ENCODE data around the gene APMAP. TPM values are rescaled to one million over a fixed set of nuclear protein-coding genes. Genes with fewer than 3 reads are reported as not detected.

The APMAP gene
- total RNA-seq, 3 donors from 2014 or later (not counting 1 experiment from before 2014, with no cell fraction given) = 205 to 212 (median 207) TPM

DNA sequence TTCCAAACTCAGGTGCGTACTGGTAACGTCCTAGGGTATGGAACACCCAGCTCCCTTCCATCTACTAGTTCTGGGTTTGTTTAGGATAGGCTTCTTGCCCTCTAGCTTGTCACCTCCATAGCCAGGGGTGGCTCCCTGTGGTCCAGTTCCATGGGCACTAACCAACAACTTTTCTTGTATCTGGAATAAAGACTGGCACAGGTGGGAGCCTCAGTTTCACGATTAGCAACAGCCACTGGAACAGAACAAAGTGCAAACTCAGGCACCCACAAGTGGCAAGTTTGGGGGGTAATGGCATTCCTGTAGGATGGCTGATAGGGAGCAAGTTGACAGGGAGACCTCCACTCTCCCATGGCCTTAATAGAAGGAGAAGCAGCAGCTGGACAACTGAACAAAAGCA lies 5.6 kb upstream of the APMAP start:
- H3K27me3 Mint-ChIP-seq (ENCODE audit: low read depth in 2 of 2) = no peaks in the 10 kb centered on the region
- Histone ChIP-seq H3K27ac (ENCODE audit: low read length) (no peak overlapping the region), H3K4me3 (ENCODE audit: low read length) (no peak overlapping the region), H3K4me1 (ENCODE audit: control insufficient read depth, insufficient read depth, low read length) (peaks cover 8% of the 10 kb centered on the region), H3K36me3 (ENCODE audit: control insufficient read depth, insufficient read depth, low read length) (no peaks in the 10 kb centered on the region), H3K9me3 (ENCODE audit: control insufficient read depth, insufficient read depth, low read length) (no peaks in the 10 kb centered on the region), H3K27me3 (ENCODE audit: control insufficient read depth, insufficient read depth, low read length) (no peaks in the 10 kb centered on the region)
- no peak overlapping the region for H3K4me3 Mint-ChIP-seq
- 95% methylated on average over 2 of the region's 3 CpGs for WGBS (ENCODE audit: insufficient coverage)
- H3K36me3 Mint-ChIP-seq = no peaks in the 10 kb centered on the region
- H3K9me3 Mint-ChIP-seq = no peaks in the 10 kb centered on the region
- no peak for ATAC-seq
- peaks cover 13 to 19% of the 10 kb centered on the region in 2 donors for H3K4me1 Mint-ChIP-seq
- intact Hi-C loops (cut with micrococcal nuclease) = no loop called here
- H3K27ac Mint-ChIP-seq = no peak overlapping the region
- DNase-seq = peak in 1 of 2 donors; percentile 9
- TF ChIP-seq, protein P1, sequence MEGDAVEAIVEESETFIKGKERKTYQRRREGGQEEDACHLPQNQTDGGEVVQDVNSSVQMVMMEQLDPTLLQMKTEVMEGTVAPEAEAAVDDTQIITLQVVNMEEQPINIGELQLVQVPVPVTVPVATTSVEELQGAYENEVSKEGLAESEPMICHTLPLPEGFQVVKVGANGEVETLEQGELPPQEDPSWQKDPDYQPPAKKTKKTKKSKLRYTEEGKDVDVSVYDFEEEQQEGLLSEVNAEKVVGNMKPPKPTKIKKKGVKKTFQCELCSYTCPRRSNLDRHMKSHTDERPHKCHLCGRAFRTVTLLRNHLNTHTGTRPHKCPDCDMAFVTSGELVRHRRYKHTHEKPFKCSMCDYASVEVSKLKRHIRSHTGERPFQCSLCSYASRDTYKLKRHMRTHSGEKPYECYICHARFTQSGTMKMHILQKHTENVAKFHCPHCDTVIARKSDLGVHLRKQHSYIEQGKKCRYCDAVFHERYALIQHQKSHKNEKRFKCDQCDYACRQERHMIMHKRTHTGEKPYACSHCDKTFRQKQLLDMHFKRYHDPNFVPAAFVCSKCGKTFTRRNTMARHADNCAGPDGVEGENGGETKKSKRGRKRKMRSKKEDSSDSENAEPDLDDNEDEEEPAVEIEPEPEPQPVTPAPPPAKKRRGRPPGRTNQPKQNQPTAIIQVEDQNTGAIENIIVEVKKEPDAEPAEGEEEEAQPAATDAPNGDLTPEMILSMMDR (IDR thresholded peaks at IDR 0.05) = no peak

DNA sequence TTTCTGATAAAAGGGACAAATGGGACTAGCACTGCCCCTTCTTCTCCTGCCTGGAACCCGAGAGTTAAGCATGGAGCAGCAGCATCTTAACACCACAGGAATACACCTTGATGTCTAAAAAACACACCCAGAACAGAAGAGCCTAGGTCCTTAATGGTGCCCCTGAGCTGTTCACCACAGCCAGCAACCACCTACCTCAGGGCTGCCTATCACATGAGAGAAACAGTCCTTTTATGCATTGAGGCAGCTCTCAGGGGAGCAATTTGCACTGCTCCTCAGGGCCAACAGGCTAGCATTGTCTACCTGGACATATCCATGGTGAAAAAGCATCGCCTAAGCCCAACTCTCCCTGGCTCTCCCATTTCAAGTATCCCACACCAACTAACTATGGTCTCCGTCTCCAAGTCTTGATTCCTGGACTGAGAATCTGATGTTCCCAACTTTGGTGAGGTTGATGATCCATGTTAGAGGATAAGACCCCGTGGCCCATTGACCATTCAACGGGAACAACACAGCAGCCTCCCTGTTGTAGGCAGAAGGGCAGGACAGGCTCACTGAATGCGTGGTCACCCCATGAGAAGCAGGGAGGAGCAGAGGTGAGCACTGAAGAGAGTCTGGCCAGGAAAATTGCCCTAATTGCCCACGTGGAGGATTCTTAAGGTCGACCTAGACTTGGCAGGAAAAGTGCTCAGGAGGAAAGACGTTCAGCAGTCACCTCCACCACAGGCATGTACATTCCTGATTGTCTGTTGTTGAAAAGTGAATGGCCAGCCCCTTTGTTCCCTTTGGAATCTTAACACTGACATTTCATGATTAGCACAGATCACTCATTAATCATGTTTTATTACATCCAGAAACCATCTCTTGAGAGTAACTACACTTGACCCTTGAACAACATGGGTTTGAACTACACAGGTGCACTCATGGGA lies 4.2 kb upstream of the APMAP start:
- no peak overlapping the region for H3K27ac Mint-ChIP-seq
- DNase-seq = no peak
- peaks cover 16 to 26% of the 10 kb centered on the region in 2 donors for H3K4me1 Mint-ChIP-seq
- H3K4me3 Mint-ChIP-seq = no peak overlapping the region
- peaks cover 12% of the 10 kb centered on the region for H3K4me1 ChIP-seq (ENCODE audit: control insufficient read depth, insufficient read depth, low read length)
- no peak overlapping the region for H3K4me3 ChIP-seq (ENCODE audit: low read length)
- 82% methylated on average over 9 of the region's 9 CpGs for WGBS (ENCODE audit: insufficient coverage)
- intact Hi-C loops (cut with micrococcal nuclease) = no loop called here
- H3K27me3 ChIP-seq (ENCODE audit: control insufficient read depth, insufficient read depth, low read length) = no peaks in the 10 kb centered on the region
- no peaks in the 10 kb centered on the region for H3K9me3 Mint-ChIP-seq
- H3K36me3 Mint-ChIP-seq = no peaks in the 10 kb centered on the region
- no peak overlapping the region for H3K27ac ChIP-seq (ENCODE audit: low read length)
- no peaks in the 10 kb centered on the region for H3K9me3 ChIP-seq (ENCODE audit: control insufficient read depth, insufficient read depth, low read length)
- H3K36me3 ChIP-seq (ENCODE audit: control insufficient read depth, insufficient read depth, low read length) = no peaks in the 10 kb centered on the region
- no peaks in the 10 kb centered on the region for H3K27me3 Mint-ChIP-seq (ENCODE audit: low read depth in 2 of 2)
- ATAC-seq = no peak
- TF ChIP-seq, protein P1 (IDR thresholded peaks at IDR 0.05) = no peak

DNA sequence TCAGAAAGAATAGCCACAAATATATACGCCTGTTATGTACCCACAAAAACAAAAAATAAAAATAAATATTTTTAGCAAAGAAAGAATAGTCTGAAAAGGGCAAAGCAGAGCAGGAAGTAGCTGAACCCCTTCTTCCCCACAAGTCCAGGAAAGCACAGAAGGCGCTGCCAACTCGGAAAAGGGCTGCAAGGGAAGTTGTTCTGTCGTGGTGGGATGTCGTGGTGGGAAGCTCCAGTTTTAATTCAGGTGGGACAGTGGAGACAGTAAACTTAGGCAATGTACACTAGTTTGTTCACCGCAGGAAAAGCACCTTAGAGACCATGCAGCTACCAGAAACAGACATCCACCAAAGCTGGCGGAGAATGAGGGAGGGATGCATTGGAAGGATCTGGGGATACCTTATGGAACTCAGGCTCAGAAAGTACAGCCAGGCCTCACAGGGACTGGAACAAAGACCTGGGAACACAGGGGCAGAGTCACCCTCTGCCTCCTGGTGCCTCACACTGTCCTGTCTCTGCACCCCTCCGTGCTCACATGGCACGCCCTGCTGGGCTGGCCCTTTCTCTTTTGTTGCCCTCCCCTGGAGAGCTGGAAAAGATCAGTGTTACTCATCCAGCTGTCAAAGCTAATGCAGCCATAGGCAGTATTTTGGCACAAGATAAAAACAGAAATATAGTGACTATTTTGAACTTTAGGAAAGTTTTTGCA lies 3.3 kb upstream of the APMAP start:
- Histone ChIP-seq H3K4me3 (ENCODE audit: low read length) (no peak overlapping the region), H3K9me3 (ENCODE audit: control insufficient read depth, insufficient read depth, low read length) (no peaks in the 10 kb centered on the region), H3K4me1 (ENCODE audit: control insufficient read depth, insufficient read depth, low read length) (peaks cover 18% of the 10 kb centered on the region), H3K36me3 (ENCODE audit: control insufficient read depth, insufficient read depth, low read length) (no peaks in the 10 kb centered on the region), H3K27me3 (ENCODE audit: control insufficient read depth, insufficient read depth, low read length) (no peaks in the 10 kb centered on the region), H3K27ac (ENCODE audit: low read length) (no peak overlapping the region)
- no peak overlapping the region for H3K4me3 Mint-ChIP-seq
- no peaks in the 10 kb centered on the region for H3K9me3 Mint-ChIP-seq
- no peaks in the 10 kb centered on the region for H3K36me3 Mint-ChIP-seq
- H3K27me3 Mint-ChIP-seq (ENCODE audit: low read depth in 2 of 2) = no peaks in the 10 kb centered on the region
- WGBS (ENCODE audit: insufficient coverage) = 61% methylated on average over 7 of the region's 9 CpGs
- peaks cover 25 to 34% of the 10 kb centered on the region in 2 donors for H3K4me1 Mint-ChIP-seq
- TF ChIP-seq, protein P1 (IDR thresholded peaks at IDR 0.05) = no peak
- ATAC-seq (no peak), DNase-seq (no peak)
- H3K27ac Mint-ChIP-seq = no peak overlapping the region
- intact Hi-C loops (cut with micrococcal nuclease) = loop anchor here (1.0 kb wide), 2 partner anchors 69 to 403 kb away; no protein-coding TSS in a partner anchor

All from natural killer cell (primary cell).